HCT116 (cell line): ENCODE data around the gene TLR4.

Source experiments
- CTCF ChIP-seq, 3 experiments: fragments of 200-600 bp in 1 of 3; sonication (generic) in 1 of 3; IDR thresholded peaks in 2 of 3; conservative IDR thresholded peaks in 1 of 3; 2 replicates each; pipeline ENCODE4 v1.5.1; 2012 to 2017; ENCODE audit warnings: low read depth in 2 of 3, low read length in 2 of 3, antibody characterized with exemption in 1 of 3, borderline replicate concordance in 1 of 3, control low read depth in 1 of 3, mild to moderate bottlenecking in 1 of 3, mixed read lengths in 1 of 3, mixed run types in 1 of 3, moderate library complexity in 1 of 3; ENCODE audit not compliant: insufficient read depth in 1 of 3
- EZH2phosphoT487 ChIP-seq: fragments of 200-600 bp; IDR thresholded peaks from 2 replicates; pipeline ENCODE4 v1.6.1; 2018; ENCODE audit warnings: antibody characterized with exemption, borderline replicate concordance
- POLR2AphosphoS5 ChIP-seq: IDR thresholded peaks from 2 replicates; pipeline ENCODE4 v1.6.1; 2011; ENCODE audit warnings: mild to moderate bottlenecking, low read depth, low read length, moderate library complexity
- ZBTB33 ChIP-seq: IDR thresholded peaks from 2 replicates; pipeline ENCODE4 v1.6.1; 2011; ENCODE audit warnings: mild to moderate bottlenecking, low read length, moderate library complexity; ENCODE audit not compliant: insufficient replicate concordance; ENCODE audit errors: extremely low read depth

- TF ChIP-seq ZBTB33 (no peak), EZH2phosphoT487 (no peak), POLR2AphosphoS5 (no peak), CTCF (IDR thresholded peaks at IDR 0.05 in 2 of 3, conservative IDR thresholded peaks at IDR 0.05 in 1 of 3; ENCODE audit: borderline replicate concordance in 1 of 3, insufficient read depth in 1 of 3, low read depth in 2 of 3, low read length in 2 of 3) (no peak)
Observed at GRCh38 chr9:117704597-117704996, 394 bp downstream of the TLR4 start.
